GM10266 (cell line): Measurements from ENCODE around the gene RASSF8.
A peak's percentile ranks its signal among the peaks of the same experiment; 100 is the strongest.

Experiments used
- DNase-seq: peaks from one replicate; pipeline ENCODE4 v3.0.0; 2012; ENCODE audit errors: extremely low spot score
- CTCF ChIP-seq: IDR thresholded peaks from 2 replicates; pipeline ENCODE4 v1.5.1; 2012; ENCODE audit warnings: mild to moderate bottlenecking, low read depth; ENCODE audit not compliant: control insufficient read depth, insufficient read depth; ENCODE audit errors: missing control alignments

RASSF8 gene

GRCh38 chr12:26027401-26027800, 68.9 kb downstream of the RASSF8 start:
- no peak for TF ChIP-seq CTCF
- no peak for DNase-seq

GRCh38 chr12:26028953-26029735, 70.7 kb downstream of the RASSF8 start:
- TF ChIP-seq CTCF = peak; percentile 57
- peak; percentile 27 for DNase-seq

GRCh38 chr12:26029736-26030022, 71.2 kb downstream of the RASSF8 start:
- no peak for DNase-seq
- no peak for TF ChIP-seq CTCF

- no peak for DNase-seq
- no peak for TF ChIP-seq CTCF
Observed at GRCh38 chr12:26030371-26030770, 71.9 kb downstream of the RASSF8 start.

- TF ChIP-seq CTCF = no peak
- DNase-seq = no peak
Observed at GRCh38 chr12:26031318-26031717, 72.8 kb downstream of the RASSF8 start.

- TF ChIP-seq CTCF = no peak
Observed at GRCh38 chr12:26031827-26032226, 73.3 kb downstream of the RASSF8 start.

GRCh38 chr12:26032290-26032689, 73.8 kb downstream of the RASSF8 start:
- no peak for TF ChIP-seq CTCF
- no peak for DNase-seq

More at GRCh38 chr12:26031827-26032226, 73.3 kb downstream of the RASSF8 start:
- DNase-seq = no peak
